Immature natural killer cell (primary cell): Measurements from ENCODE around the gene C16orf46. TPM values are rescaled to one million over a fixed set of nuclear protein-coding genes. Genes with fewer than 3 reads are reported as not detected.
"Not testable (repeated sequence)": the region's sequence is repeated elsewhere in the genome, so short reads cannot be mapped to it uniquely, and the experiment has no call there.

Experiments
- DNase-seq, 3 donors: peaks; one replicate each; pipeline ENCODE4 v3.0.0; 2022; ENCODE audit warnings: mixed read lengths in 1 of 3
- H3K27ac Mint-ChIP-seq, 6 donors: one replicate each; pipeline ENCODE4 v1.8.0; 2020; ENCODE audit warnings: mixed read lengths in 6 of 6, mild to moderate bottlenecking in 5 of 6, inconsistent platforms in 4 of 6, moderate library complexity in 3 of 6
- H3K27me3 Mint-ChIP-seq, 3 donors: one replicate each; pipeline ENCODE4 v1.8.0; 2020 to 2021; ENCODE audit warnings: low read depth in 3 of 3, mild to moderate bottlenecking in 3 of 3, mixed read lengths in 3 of 3, moderate library complexity in 3 of 3, inconsistent platforms in 1 of 3
- H3K36me3 Mint-ChIP-seq, 3 donors: one replicate each; pipeline ENCODE4 v1.8.0; 2020; ENCODE audit warnings: mixed read lengths in 3 of 3, inconsistent platforms in 2 of 3, mild to moderate bottlenecking in 2 of 3
- H3K4me1 Mint-ChIP-seq, 2 donors: one replicate each; pipeline ENCODE4 v1.8.0; 2020; ENCODE audit warnings: inconsistent platforms in 2 of 2, mild to moderate bottlenecking in 2 of 2, mixed read lengths in 2 of 2, moderate library complexity in 1 of 2
- H3K4me3 Mint-ChIP-seq, 5 donors: one replicate each; pipeline ENCODE4 v1.8.0; 2020; ENCODE audit warnings: mild to moderate bottlenecking in 5 of 5, mixed read lengths in 5 of 5, inconsistent platforms in 3 of 5, moderate library complexity in 3 of 5
- H3K9me3 Mint-ChIP-seq, 6 donors: one replicate each; pipeline ENCODE4 v1.8.0; 2020; ENCODE audit warnings: mild to moderate bottlenecking in 6 of 6, mixed read lengths in 6 of 6, inconsistent platforms in 4 of 6, moderate library complexity in 3 of 6
- polyA plus RNA-seq, 3 donors: library from polyadenylated mRNA; unstranded; fragments of 300-500 nt; fragmentation: Illumina TruSeq; gene quantifications; one replicate each; pipeline ENCODE4 v1.2.3, GENCODE V29; 2021

The C16orf46 gene
- polyA plus RNA-seq: under 1 TPM in 1 of 3 donors, not detected in 2; 0.16 TPM

GRCh38 chr16:81077076-81077940, at the start of gene C16orf46:
Gene C16orf46, minus strand, starts transcription at chr16:81077238. Its CDS starts 13,283 bp downstream, at chr16:81063955.
- Mint-ChIP-seq H3K36me3 (peaks cover 0 to 3% (median 0%) of the 10 kb centered on the region in 3 donors), H3K27me3 (peaks cover 0 to 3% (median 0%) of the 10 kb centered on the region in 3 donors), H3K27ac (peak within 1 kb of the TSS in 2 of 6 donors; percentile 21 to 55), H3K4me3 (peak within 1 kb of the TSS in 1 of 5 donors; percentile 24), H3K4me1 (peaks cover 7% of the 10 kb centered on the region in 2 donors), H3K9me3 (no peaks in the 10 kb centered on the region)
- DNase-seq: peak; percentile 98

- Mint-ChIP-seq H3K27me3 (peaks cover 2 to 9% (median 4%) of the 10 kb centered on the region in 3 donors), H3K36me3 (no peaks in the 10 kb centered on the region), H3K4me1 (no peaks in the 10 kb centered on the region), H3K4me3 (no peak overlapping the region), H3K27ac (no peak overlapping the region), H3K9me3 (peaks cover 0 to 2% (median 0%) of the 10 kb centered on the region in 6 donors)
- no peak for DNase-seq
Observed at GRCh38 chr16:81123092-81123852, 46.2 kb upstream of the C16orf46 start.

GRCh38 chr16:81121474-81121990, 44.5 kb upstream of the C16orf46 start:
- Mint-ChIP-seq H3K27ac (no peak overlapping the region), H3K27me3 (peaks cover 4 to 9% (median 4%) of the 10 kb centered on the region in 3 donors), H3K36me3 (no peaks in the 10 kb centered on the region), H3K4me3 (no peak overlapping the region), H3K4me1 (no peaks in the 10 kb centered on the region), H3K9me3 (peaks cover 0 to 2% (median 0%) of the 10 kb centered on the region in 6 donors)
- no peak for DNase-seq

GRCh38 chr16:81117436-81117835, 40.4 kb upstream of the C16orf46 start:
- no peak for DNase-seq
- H3K36me3 Mint-ChIP-seq: no peaks in the 10 kb centered on the region
- no peak overlapping the region for H3K4me3 Mint-ChIP-seq
- H3K4me1 Mint-ChIP-seq: no peaks in the 10 kb centered on the region
- no peak overlapping the region for H3K27ac Mint-ChIP-seq
- H3K9me3 Mint-ChIP-seq: peaks cover 0 to 2% (median 0%) of the 10 kb centered on the region in 6 donors
- H3K27me3 Mint-ChIP-seq: peaks cover 0 to 9% (median 2%) of the 10 kb centered on the region in 3 donors

- peaks cover 0 to 2% (median 0%) of the 10 kb centered on the region in 6 donors for H3K9me3 Mint-ChIP-seq
- peaks cover 0 to 9% (median 2%) of the 10 kb centered on the region in 3 donors for H3K27me3 Mint-ChIP-seq
- H3K4me1 Mint-ChIP-seq: no peaks in the 10 kb centered on the region
- no peak for DNase-seq
- H3K4me3 Mint-ChIP-seq: no peak overlapping the region
- H3K36me3 Mint-ChIP-seq: no peaks in the 10 kb centered on the region
- H3K27ac Mint-ChIP-seq: no peak overlapping the region
Observed at GRCh38 chr16:81116285-81116684, 39.2 kb upstream of the C16orf46 start.

GRCh38 chr16:81112453-81112852, 35.4 kb upstream of the C16orf46 start:
- Mint-ChIP-seq H3K27me3 (peaks cover 2 to 6% (median 3%) of the 10 kb centered on the region in 3 donors), H3K27ac (no peak overlapping the region), H3K36me3 (no peaks in the 10 kb centered on the region), H3K4me3 (no peak overlapping the region), H3K4me1 (no peaks in the 10 kb centered on the region), H3K9me3 (no peaks in the 10 kb centered on the region)
- no peak for DNase-seq

- H3K27ac Mint-ChIP-seq, H3K4me3 Mint-ChIP-seq, H3K27me3 Mint-ChIP-seq: not testable (repeated sequence)
Observed at GRCh38 chr16:81109274-81109673, 32.2 kb upstream of the C16orf46 start.

GRCh38 chr16:81107511-81107910, 30.5 kb upstream of the C16orf46 start:
- Mint-ChIP-seq H3K4me1 (no peaks in the 10 kb centered on the region), H3K9me3 (no peaks in the 10 kb centered on the region), H3K27ac (no peak overlapping the region), H3K4me3 (no peak overlapping the region), H3K27me3 (peaks cover 0 to 5% (median 2%) of the 10 kb centered on the region in 3 donors), H3K36me3 (no peaks in the 10 kb centered on the region)
- DNase-seq: no peak

More at GRCh38 chr16:81109274-81109673, 32.2 kb upstream of the C16orf46 start:
- not testable (repeated sequence) for DNase-seq, H3K36me3 Mint-ChIP-seq, H3K4me1 Mint-ChIP-seq, H3K9me3 Mint-ChIP-seq

GRCh38 chr16:81106826-81107503, 29.9 kb upstream of the C16orf46 start:
- Mint-ChIP-seq H3K4me3 (no peak overlapping the region), H3K4me1 (no peaks in the 10 kb centered on the region), H3K27ac (no peak overlapping the region), H3K9me3 (no peaks in the 10 kb centered on the region), H3K27me3 (peaks cover 0 to 5% (median 2%) of the 10 kb centered on the region in 3 donors), H3K36me3 (no peaks in the 10 kb centered on the region)
- DNase-seq: no peak

- Mint-ChIP-seq H3K36me3 (no peaks in the 10 kb centered on the region), H3K4me1 (no peaks in the 10 kb centered on the region), H3K27ac (no peak overlapping the region), H3K9me3 (no peaks in the 10 kb centered on the region), H3K4me3 (no peak overlapping the region), H3K27me3 (peaks cover 0 to 5% (median 0%) of the 10 kb centered on the region in 3 donors)
- no peak for DNase-seq
Observed at GRCh38 chr16:81105946-81106345, 28.9 kb upstream of the C16orf46 start.

GRCh38 chr16:81101702-81102101, 24.7 kb upstream of the C16orf46 start:
- Mint-ChIP-seq H3K4me3 (no peak overlapping the region), H3K9me3 (no peaks in the 10 kb centered on the region), H3K27ac (no peak overlapping the region), H3K27me3 (peaks cover 0 to 4% (median 0%) of the 10 kb centered on the region in 3 donors), H3K4me1 (peaks cover 1 to 2% of the 10 kb centered on the region in 2 donors), H3K36me3 (no peaks in the 10 kb centered on the region)
- no peak for DNase-seq

- H3K27me3 Mint-ChIP-seq: peaks cover 0 to 4% (median 0%) of the 10 kb centered on the region in 3 donors
- no peaks in the 10 kb centered on the region for H3K36me3 Mint-ChIP-seq
- H3K4me3 Mint-ChIP-seq: no peak overlapping the region
- peaks cover 6% of the 10 kb centered on the region in 2 donors for H3K4me1 Mint-ChIP-seq
- no peak for DNase-seq
- no peaks in the 10 kb centered on the region for H3K9me3 Mint-ChIP-seq
- no peak overlapping the region for H3K27ac Mint-ChIP-seq
Observed at GRCh38 chr16:81099958-81100357, 22.9 kb upstream of the C16orf46 start.

GRCh38 chr16:81097230-81097629, 20.2 kb upstream of the C16orf46 start:
- H3K27ac Mint-ChIP-seq: no peak overlapping the region
- DNase-seq: no peak
- peaks cover 0 to 3% (median 0%) of the 10 kb centered on the region in 3 donors for H3K27me3 Mint-ChIP-seq
- no peaks in the 10 kb centered on the region for H3K36me3 Mint-ChIP-seq
- H3K4me3 Mint-ChIP-seq: no peak overlapping the region
- no peaks in the 10 kb centered on the region for H3K9me3 Mint-ChIP-seq
- H3K4me1 Mint-ChIP-seq: peaks cover 6 to 10% of the 10 kb centered on the region in 2 donors
